K562 (cell line): ENCODE results near the gene PRR7. TPM values are rescaled to one million over a fixed set of nuclear protein-coding genes. Genes with fewer than 3 reads are reported as not detected.

ENCODE experiments used
- ARID2 ChIP-seq: fragments of 450-650 bp; IDR thresholded peaks from 2 replicates; pipeline ENCODE4 v1.6.1; 2017; ENCODE audit warnings: antibody characterized with exemption, mild to moderate bottlenecking
- EWSR1 ChIP-seq: fragments of 450-650 bp; IDR thresholded peaks from 2 replicates; pipeline ENCODE4 v1.6.1; 2018; ENCODE audit warnings: borderline replicate concordance, mild to moderate bottlenecking, low read depth, moderate library complexity; ENCODE audit not compliant: partially characterized antibody
- GABPB1 ChIP-seq: sonication (generic); formaldehyde crosslinking; IDR thresholded peaks from 2 replicates; pipeline ENCODE4 v1.8.0; 2022; ENCODE audit warnings: mild to moderate bottlenecking, missing genetic modification reagents
- POLR2H ChIP-seq: IDR thresholded peaks from 2 replicates; pipeline ENCODE4 v1.6.1; 2016; ENCODE audit warnings: missing genetic modification characterization, low read depth, mild to moderate bottlenecking, control low read depth, missing compliant biosample characterization, moderate library complexity
- ZNF764 ChIP-seq: fragments of 250-450 bp; sonication (Bioruptor Pico); IDR thresholded peaks from 2 replicates; pipeline ENCODE4 v1.4.0; 2020; ENCODE audit warnings: low read depth, mild to moderate bottlenecking, moderate library complexity
- ZNF79 ChIP-seq: fragments of 250-450 bp; sonication (Bioruptor Pico); IDR thresholded peaks from 2 replicates; pipeline ENCODE4 v1.4.0; 2020; ENCODE audit warnings: low read depth, mild to moderate bottlenecking, moderate library complexity
- polyA plus RNA-seq, 8 experiments: library from polyadenylated mRNA; depleted of rRNA in 4 of 8; stranded (reverse) in 5 of 8; unstranded in 3 of 8; fragments of >200 nt; fragmentation: Nextera tagmentation in 2 of 8; fragmentation: Illumina TruSeq in 1 of 8; extraction: Ambion mirVana in 2 of 8; extraction: Trizol in 1 of 8; gene quantifications; 2 replicates each; pipeline versions ENCODE4 v1.2.1 to v1.2.3, GENCODE V29; 2011 to 2014; ENCODE audit warnings: inconsistent platforms in 1 of 8, missing spikeins in 1 of 8
- total RNA-seq, 7 experiments: library from RNA; depleted of rRNA in 6 of 7; stranded (reverse); fragments of >200 nt in 6 of 7; fragmentation: Illumina TruSeq in 2 of 7; extraction: Trizol in 2 of 7; gene quantifications; 2 replicates each; pipeline versions ENCODE4 v1.2.1 to v1.2.3, GENCODE V29; 2011 to 2021; ENCODE audit warnings: low replicate concordance in 1 of 7
- TF ChIP-seq, protein P1 (sequence below): sonication (generic); formaldehyde crosslinking; IDR thresholded peaks from 2 replicates; pipeline ENCODE4 v1.8.0; 2022; ENCODE audit warnings: mild to moderate bottlenecking, missing genetic modification reagents, borderline replicate concordance
- TF ChIP-seq, protein P2 (sequence below): fragments of 450-650 bp; formaldehyde crosslinking; IDR thresholded peaks from 2 replicates; pipeline ENCODE4 v1.4.0; 2022; ENCODE audit warnings: missing genetic modification characterization

The PRR7 gene
- total and polyA plus RNA-seq, 9 of the 15 experiments (the other 6 are each of a cell fraction or from before 2014, with no cell fraction given) = 0.80 to 11.3 (median 10.4) TPM; not detected in 4

DNA sequence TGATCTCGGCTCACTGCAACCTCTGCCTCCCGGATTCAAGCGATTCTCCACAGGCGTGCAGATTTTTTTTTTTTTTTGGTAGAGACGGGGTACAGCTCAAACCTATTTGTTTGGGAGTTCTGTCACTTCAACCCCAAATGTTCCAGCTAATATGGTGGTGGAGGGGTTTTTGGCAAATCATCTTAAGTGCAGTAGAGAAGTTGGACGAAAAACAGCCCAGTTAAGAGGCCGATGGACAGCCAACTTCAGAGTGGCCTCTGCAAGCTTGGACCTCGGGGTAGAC is 756 bp upstream of the PRR7 start (continued):
- TF ChIP-seq ZNF764 (no peak), GABPB1 (CRISPR knock-in tag) (0 out of 2 replicates have a peak, but pooled peaks have one; percentile 10), ZNF79 (CRISPR knock-in tag) (no peak), ARID2 (no peak), EWSR1 (peak; percentile 49), POLR2H (tag) (peak; percentile 27; the same call in 1 of the 2 replicates)
- TF ChIP-seq, protein P1, sequence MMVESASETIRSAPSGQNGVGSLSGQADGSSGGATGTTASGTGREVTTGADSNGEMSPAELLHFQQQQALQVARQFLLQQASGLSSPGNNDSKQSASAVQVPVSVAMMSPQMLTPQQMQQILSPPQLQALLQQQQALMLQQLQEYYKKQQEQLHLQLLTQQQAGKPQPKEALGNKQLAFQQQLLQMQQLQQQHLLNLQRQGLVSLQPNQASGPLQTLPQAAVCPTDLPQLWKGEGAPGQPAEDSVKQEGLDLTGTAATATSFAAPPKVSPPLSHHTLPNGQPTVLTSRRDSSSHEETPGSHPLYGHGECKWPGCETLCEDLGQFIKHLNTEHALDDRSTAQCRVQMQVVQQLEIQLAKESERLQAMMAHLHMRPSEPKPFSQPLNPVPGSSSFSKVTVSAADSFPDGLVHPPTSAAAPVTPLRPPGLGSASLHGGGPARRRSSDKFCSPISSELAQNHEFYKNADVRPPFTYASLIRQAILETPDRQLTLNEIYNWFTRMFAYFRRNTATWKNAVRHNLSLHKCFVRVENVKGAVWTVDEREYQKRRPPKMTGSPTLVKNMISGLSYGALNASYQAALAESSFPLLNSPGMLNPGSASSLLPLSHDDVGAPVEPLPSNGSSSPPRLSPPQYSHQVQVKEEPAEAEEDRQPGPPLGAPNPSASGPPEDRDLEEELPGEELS = no peak
- TF ChIP-seq, protein P2, sequence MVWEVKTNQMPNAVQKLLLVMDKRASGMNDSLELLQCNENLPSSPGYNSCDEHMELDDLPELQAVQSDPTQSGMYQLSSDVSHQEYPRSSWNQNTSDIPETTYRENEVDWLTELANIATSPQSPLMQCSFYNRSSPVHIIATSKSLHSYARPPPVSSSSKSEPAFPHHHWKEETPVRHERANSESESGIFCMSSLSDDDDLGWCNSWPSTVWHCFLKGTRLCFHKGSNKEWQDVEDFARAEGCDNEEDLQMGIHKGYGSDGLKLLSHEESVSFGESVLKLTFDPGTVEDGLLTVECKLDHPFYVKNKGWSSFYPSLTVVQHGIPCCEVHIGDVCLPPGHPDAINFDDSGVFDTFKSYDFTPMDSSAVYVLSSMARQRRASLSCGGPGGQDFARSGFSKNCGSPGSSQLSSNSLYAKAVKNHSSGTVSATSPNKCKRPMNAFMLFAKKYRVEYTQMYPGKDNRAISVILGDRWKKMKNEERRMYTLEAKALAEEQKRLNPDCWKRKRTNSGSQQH (CRISPR knock-in tag) = no peak
